Stimulated activated CD8-positive, alpha-beta memory T cell treated with anti-CD3 and anti-CD28 coated beads, Interleukin-7, amount 100 ng/mL, for 1 hour (primary cell): ENCODE measurements around the gene WDCP.
"Not testable (repeated sequence)": the region's sequence is repeated elsewhere in the genome, so short reads cannot be mapped to it uniquely, and the experiment has no call there.

ENCODE experiments used
- DNase-seq, 2 donors: peaks; one replicate each; pipeline ENCODE4 v3.0.0-alpha.2; 2020; ENCODE audit warnings: low read depth in 2 of 2

WDCP gene

GRCh38 chr2:24022324-24022974 lies 24.7 kb downstream of the WDCP start:
- DNase-seq = no peak

- DNase-seq = no peak
Measured at GRCh38 chr2:24021122-24021998, 25.8 kb downstream of the WDCP start.

- DNase-seq = no peak
Measured at GRCh38 chr2:24020244-24020643, 26.9 kb downstream of the WDCP start.

- no peak for DNase-seq
Measured at GRCh38 chr2:24019729-24020128, 27.5 kb downstream of the WDCP start.

GRCh38 chr2:24018241-24018640 lies 28.9 kb downstream of the WDCP start:
- no peak for DNase-seq

- no peak for DNase-seq
Measured at GRCh38 chr2:24017711-24018110, 29.5 kb downstream of the WDCP start.

GRCh38 chr2:24016853-24017703 lies 30.1 kb downstream of the WDCP start:
- DNase-seq = no peak

- no peak for DNase-seq
Measured at GRCh38 chr2:24016376-24016761, 30.8 kb downstream of the WDCP start.

- no peak for DNase-seq
Measured at GRCh38 chr2:24015562-24016375, 31.4 kb downstream of the WDCP start.

GRCh38 chr2:24014902-24015301 lies 32.3 kb downstream of the WDCP start:
- not testable (repeated sequence) for DNase-seq

GRCh38 chr2:24012521-24013188 lies 34.5 kb downstream of the WDCP start:
- DNase-seq = no peak

GRCh38 chr2:24011250-24012104 lies 35.7 kb downstream of the WDCP start:
- no peak for DNase-seq

GRCh38 chr2:24010477-24011249 lies 36.5 kb downstream of the WDCP start:
- DNase-seq = no peak

GRCh38 chr2:24009680-24010476 lies 37.3 kb downstream of the WDCP start, which contains the start of gene MFSD2B:
Gene MFSD2B (plus strand): TSS chr2:24010085. CDS start chr2:24010097, 12 bp downstream.
- no peak for DNase-seq

- no peak for DNase-seq
Measured at GRCh38 chr2:24009367-24009679, 37.9 kb downstream of the WDCP start.

- DNase-seq = no peak
Measured at GRCh38 chr2:24008672-24009366, 38.4 kb downstream of the WDCP start.

- DNase-seq = no peak
Measured at GRCh38 chr2:24007693-24008092, 39.5 kb downstream of the WDCP start.

- no peak for DNase-seq
Measured at GRCh38 chr2:23994567-23994966, 52.6 kb downstream of the WDCP start.
